H1 (cell line): ENCODE data around the gene JMJD1C. TPM values are rescaled to one million over a fixed set of nuclear protein-coding genes. Genes with fewer than 3 reads are reported as not detected.

Experiments used
- BCL11A ChIP-seq, 2 experiments: IDR thresholded peaks; one replicate each; pipeline ENCODE4 v1.6.1; 2011; ENCODE audit warnings: low read depth in 2 of 2, low read length in 2 of 2, mild to moderate bottlenecking in 2 of 2
- CTBP2 ChIP-seq: IDR thresholded peaks from 2 replicates; pipeline ENCODE4 v1.7.0; 2011; ENCODE audit warnings: borderline replicate concordance, mild to moderate bottlenecking, moderate library complexity, mixed read lengths, low read length; ENCODE audit not compliant: insufficient read depth, insufficient read length
- EGR1 ChIP-seq: IDR thresholded peaks from 2 replicates; pipeline ENCODE4 v1.6.1; 2011; ENCODE audit warnings: low read depth, low read length, borderline replicate concordance
- EZH2 ChIP-seq: fragments of 200-600 bp; sonication (generic); IDR thresholded peaks from 2 replicates; pipeline ENCODE4 v1.7.1; 2012; ENCODE audit warnings: low read depth, mild to moderate bottlenecking, moderate library complexity, low read length, inconsistent platforms; ENCODE audit not compliant: severe bottlenecking
- FOSL1 ChIP-seq: IDR thresholded peaks from 2 replicates; pipeline ENCODE4 v1.6.1; 2011; ENCODE audit warnings: mild to moderate bottlenecking, low read depth, low read length, moderate library complexity; ENCODE audit not compliant: insufficient read depth
- GTF2F1 ChIP-seq: IDR thresholded peaks from 2 replicates; pipeline ENCODE4 v1.6.1; 2012; ENCODE audit warnings: low read depth, low read length, improper control_type of control experiment, borderline replicate concordance
- PHF8 ChIP-seq: fragments of 200-600 bp; sonication (generic); conservative IDR thresholded peaks from 2 replicates; pipeline ENCODE4 v1.7.1; 2012; ENCODE audit warnings: low read depth, mild to moderate bottlenecking, inconsistent platforms, low read length, moderate library complexity
- SP4 ChIP-seq: IDR thresholded peaks from 2 replicates; pipeline ENCODE4 v1.6.1; 2012; ENCODE audit warnings: low read length, inconsistent platforms
- polyA plus RNA-seq, 7 experiments: library from polyadenylated mRNA; depleted of rRNA in 3 of 7; stranded (reverse) in 5 of 7; unstranded in 2 of 7; fragments of >200 nt in 5 of 7; fragments of 200-250 nt in 2 of 7; gene quantifications; 1 replicate in 5 of 7; 2 replicates in 1 of 7; 4 replicates in 1 of 7; pipeline versions ENCODE4 v1.2.1 to v1.2.3, GENCODE V29; 2011 to 2013; ENCODE audit warnings: missing spikeins in 2 of 7, mixed read lengths in 2 of 7
- total RNA-seq: library from RNA; stranded (reverse); fragmentation: NEBNext Ultra II Directional; extraction: Animal tissue kit (Norgen Biotek cat#: 25700); gene quantifications from 2 replicates; pipeline ENCODE4 v1.2.1, GENCODE V29; 2021
- TF ChIP-seq, protein P1 (sequence below): IDR thresholded peaks from 2 replicates; pipeline ENCODE4 v1.6.1; 2011; ENCODE audit warnings: low read depth, mild to moderate bottlenecking, low read length; ENCODE audit not compliant: insufficient read depth

Gene JMJD1C
- total and polyA plus RNA-seq, 2 of the 8 experiments (the other 6 are each of a cell fraction or from before 2014, with no cell fraction given): 54.5 to 210 TPM

DNA sequence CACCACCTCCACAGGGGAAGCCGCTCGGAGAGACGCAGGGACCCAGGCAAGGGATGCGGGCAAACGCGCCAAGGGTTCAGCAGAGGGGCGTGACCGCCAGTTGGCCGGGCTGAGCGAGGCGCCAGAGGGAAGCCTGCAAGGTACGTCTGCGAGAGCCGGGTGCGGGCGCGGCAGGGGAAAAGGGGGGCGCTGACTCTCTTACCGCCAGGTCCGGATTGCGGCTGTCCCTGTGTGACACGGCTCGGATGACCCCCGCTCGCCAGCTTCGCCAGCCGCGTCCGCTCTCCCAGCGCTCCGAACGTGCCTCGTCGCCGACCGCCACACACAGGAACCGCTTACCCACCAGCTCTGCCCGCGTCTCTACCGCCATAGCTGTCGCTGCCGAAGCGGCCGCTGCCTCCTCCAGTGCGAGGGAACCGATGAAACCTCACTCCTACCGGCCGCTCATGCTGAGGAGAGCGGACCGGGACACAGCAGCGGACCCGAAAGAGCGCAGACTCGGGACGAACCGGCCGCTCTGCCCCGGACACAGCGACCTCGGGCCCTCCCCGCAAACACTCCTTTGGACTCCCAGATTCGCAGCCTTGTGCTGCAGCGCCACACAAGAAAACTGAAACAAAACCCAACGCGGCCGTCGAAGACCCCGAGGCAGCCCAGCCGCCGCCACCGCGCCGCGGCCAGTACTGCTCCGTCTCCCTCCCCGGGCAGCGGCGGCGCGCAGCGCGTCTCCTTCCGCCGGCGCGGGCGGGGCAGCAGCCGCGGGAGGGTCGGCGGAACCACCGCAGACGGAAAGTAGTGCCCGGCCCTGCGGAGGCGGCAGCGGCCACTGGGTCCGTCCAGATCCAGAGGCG, at the start of gene JMJD1C (continued):
- TF ChIP-seq BCL11A (IDR thresholded peaks at IDR 0.05; ENCODE audit: low read depth in 2 of 2, low read length in 2 of 2): no peak
- TF ChIP-seq FOSL1: no peak
- no peak for TF ChIP-seq SP4
- peak; percentile 72; the same call in 1 of the 2 replicates for TF ChIP-seq EGR1
- TF ChIP-seq EZH2: no peak
- TF ChIP-seq, protein P1, sequence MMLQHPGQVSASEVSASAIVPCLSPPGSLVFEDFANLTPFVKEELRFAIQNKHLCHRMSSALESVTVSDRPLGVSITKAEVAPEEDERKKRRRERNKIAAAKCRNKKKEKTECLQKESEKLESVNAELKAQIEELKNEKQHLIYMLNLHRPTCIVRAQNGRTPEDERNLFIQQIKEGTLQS: no peak
- no peak for TF ChIP-seq CTBP2
- TF ChIP-seq GTF2F1: no peak
- peak; percentile 88 for TF ChIP-seq PHF8
